Measurements from ENCODE around the gene ASIC3.

DNA sequence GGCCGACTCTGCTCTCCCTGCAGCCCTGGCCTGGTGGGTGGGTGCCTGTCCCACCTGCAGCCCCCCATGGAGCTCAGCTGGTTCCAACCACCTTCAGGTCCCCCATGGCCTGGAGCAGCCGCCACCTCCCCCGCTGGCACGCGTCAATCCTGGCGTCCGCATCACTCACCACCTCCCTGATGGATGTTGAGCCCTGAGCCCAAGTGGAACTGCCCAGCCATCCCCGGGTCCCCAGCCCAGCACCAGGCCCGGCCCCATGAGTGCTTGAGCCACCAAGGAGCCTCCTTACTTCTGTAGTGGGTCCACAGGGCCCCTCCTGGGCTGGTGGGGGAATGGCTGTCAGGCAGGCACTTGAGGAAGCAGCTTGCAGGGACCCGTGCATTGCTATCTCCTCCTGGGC lies 52.6 kb downstream of the ASIC3 start:
- TF ChIP-seq EZH2 (IDR thresholded peaks at IDR 0.05; ENCODE audit: insufficient read depth, poor library complexity, severe bottlenecking) (no peak), EZH2phosphoT487 (IDR thresholded peaks at IDR 0.05; ENCODE audit: insufficient read depth, low read depth) (no peak)

All from GM23248 (cell line).